Lower leg skin (tissue), 4 donors: ENCODE data around the gene SARNP. TPM values are rescaled to one million over a fixed set of nuclear protein-coding genes. Genes with fewer than 3 reads are reported as not detected.
A peak's percentile ranks its signal among the peaks of the same experiment; 100 is the strongest.

Source experiments
- DNase-seq, 2 donors: peaks; one replicate each; pipeline ENCODE4 v3.0.0-alpha.2; 2019; ENCODE audit warnings: low spot score in 2 of 2
- H3K4me3 ChIP-seq: fragments of 200-600 bp; sonication (generic); 2 replicates; pipeline ENCODE4 v1.5.1; 2017; ENCODE audit warnings: mild to moderate bottlenecking, low read depth; ENCODE audit not compliant: poor library complexity, severe bottlenecking
- CTCF ChIP-seq, 3 donors: fragments of 450-650 bp; IDR thresholded peaks; one replicate each; pipeline ENCODE4 v1.5.1; 2016; ENCODE audit warnings: antibody characterized with exemption in 3 of 3, mild to moderate bottlenecking in 3 of 3, moderate library complexity in 2 of 3
- POLR2A ChIP-seq, 2 donors: fragments of 450-650 bp; IDR thresholded peaks; one replicate each; pipeline ENCODE4 v1.6.1; 2016 to 2017; ENCODE audit warnings: antibody characterized with exemption in 2 of 2, mild to moderate bottlenecking in 1 of 2, moderate library complexity in 1 of 2
- WGBS, 2 donors: methylation state at CpG; one replicate each; pipeline ENCODE4 v1.1.5; 2018; 5-methylcytosine and 5-hydroxymethylcytosine counted together
- intact Hi-C: fragments of 100-400 bp; cut with DNase I; formaldehyde crosslinking; loops from one replicate; pipeline ENCODE4 v1.15.0; 2023; ENCODE audit warnings: low total_unique reads
- total RNA-seq, 4 donors: library from RNA; depleted of rRNA; stranded (reverse); fragments of >200 nt; gene quantifications; one replicate each; pipeline ENCODE4 v1.1.0, GENCODE V29; 2016

The SARNP gene
- total RNA-seq, 4 donors from 2014 or later, result 36.8 to 62.1 (median 59.6) TPM

- TF ChIP-seq CTCF (IDR thresholded peaks at IDR 0.05) (no peak), POLR2A (IDR thresholded peaks at IDR 0.05) (no peak)
- intact Hi-C loops, result no loop called here
- 0 to 1% methylated on average over 17 of the region's 53 CpGs for WGBS, 2 donors
Measured at GRCh38 chr12:55742719-55743405, 74.7 kb downstream of the SARNP start, which contains the start of gene GDF11. Gene GDF11, plus strand, starts transcription at chr12:55743122. Its CDS starts 195 bp downstream, at chr12:55743317.

GRCh38 chr12:55741931-55742680, 75.4 kb downstream of the SARNP start:
- WGBS, 2 donors, result 26 to 32% methylated on average over 3 of the region's 3 CpGs
- intact Hi-C loops, result no loop called here

More at GRCh38 chr12:55742719-55743405, 74.7 kb downstream of the SARNP start, which contains the start of gene GDF11:
- peak in 1 of 2 donors; percentile 93 for DNase-seq
- peak within 1 kb of the TSS; percentile 44 for H3K4me3 ChIP-seq

GRCh38 chr12:55739025-55739378, 78.5 kb downstream of the SARNP start:
- no peak overlapping the region for H3K4me3 ChIP-seq
- intact Hi-C loops, result loop anchor here (5.0 kb wide), 1 partner anchor 203 kb away; no protein-coding TSS in a partner anchor
- no peak for DNase-seq
- 61 to 78% methylated on average over 2 of the region's 2 CpGs for WGBS, 2 donors
- TF ChIP-seq POLR2A (IDR thresholded peaks at IDR 0.05), result no peak
- TF ChIP-seq CTCF (IDR thresholded peaks at IDR 0.05), result no peak

More at GRCh38 chr12:55741931-55742680, 75.4 kb downstream of the SARNP start:
- peak in 1 of 2 donors; percentile 49 for DNase-seq
- no peak overlapping the region for H3K4me3 ChIP-seq
- TF ChIP-seq CTCF (IDR thresholded peaks at IDR 0.05), result no peak
- no peak for TF ChIP-seq POLR2A (IDR thresholded peaks at IDR 0.05)

GRCh38 chr12:55738123-55739024, 79.2 kb downstream of the SARNP start:
- intact Hi-C loops, result loop anchor here (5.0 kb wide), 1 partner anchor 204 kb away; no protein-coding TSS in a partner anchor
- 2 to 3% methylated on average over 14 of the region's 14 CpGs for WGBS, 2 donors
- TF ChIP-seq CTCF (IDR thresholded peaks at IDR 0.05) (peak in 1 of 3 donors; percentile 86), POLR2A (IDR thresholded peaks at IDR 0.05) (no peak)
- H3K4me3 ChIP-seq, result peak overlapping the region; percentile 19
- peak; percentile 90 to 94 for DNase-seq

GRCh38 chr12:55737581-55738122, 79.9 kb downstream of the SARNP start:
- 6 to 20% methylated on average over 4 of the region's 4 CpGs for WGBS, 2 donors
- intact Hi-C loops, result loop anchor here (5.0 kb wide), 1 partner anchor 205 kb away; no protein-coding TSS in a partner anchor
- peak in 1 of 2 donors; percentile 70 for DNase-seq
- no peak overlapping the region for H3K4me3 ChIP-seq
- no peak for TF ChIP-seq CTCF (IDR thresholded peaks at IDR 0.05)
- no peak for TF ChIP-seq POLR2A (IDR thresholded peaks at IDR 0.05)
